Measurements from ENCODE around the gene FAM240A. TPM values are rescaled to one million over a fixed set of nuclear protein-coding genes. Genes with fewer than 3 reads are reported as not detected.

Gene FAM240A
- total and polyA plus RNA-seq, 10 of the 15 experiments (the other 5 are each of a cell fraction or from before 2014, with no cell fraction given) = not detected

- BruUV-seq (replicated peaks) = no TSS peak
- CTCF ChIA-PET = interaction anchor here (0.5 to 0.9 kb wide), 2 partner anchors 8 to 13 kb away, joined by 3 read pairs; no protein-coding TSS in a partner anchor
- H3K36me3 ChIP-seq (ENCODE audit: control insufficient read depth in 2 of 2, insufficient read depth in 2 of 2, low read length in 1 of 2) = no peaks in the 10 kb centered on the region
- no peak for TF ChIP-seq BRCA1 (IDR thresholded peaks at IDR 0.05; ENCODE audit: low read depth, low read length)
- TF ChIP-seq ZBTB11 (CRISPR knock-in tag; IDR thresholded peaks at IDR 0.05) = no peak
- TF ChIP-seq PKNOX1 (IDR thresholded peaks at IDR 0.05) = no peak
- TF ChIP-seq ZNF687 (IDR thresholded peaks at IDR 0.05) = no peak
- no peak for TF ChIP-seq IRF4 (IDR thresholded peaks at IDR 0.05; ENCODE audit: low read depth, low read length)
- TF ChIP-seq FOS (IDR thresholded peaks at IDR 0.05; ENCODE audit: borderline replicate concordance, extremely low read depth, insufficient read length) = no peak
- no peak for TF ChIP-seq SMC3 (IDR thresholded peaks at IDR 0.05; ENCODE audit: borderline replicate concordance, low read length)
- no peak for TF ChIP-seq NR2F1 (conservative IDR thresholded peaks at IDR 0.05)
- TF ChIP-seq SREBF2 (IDR thresholded peaks at IDR 0.05; ENCODE audit: low read length) = no peak
- no peak for TF ChIP-seq WRNIP1 (IDR thresholded peaks at IDR 0.05; ENCODE audit: borderline replicate concordance, low read depth, low read length)
- no peak for TF ChIP-seq NFYA (IDR thresholded peaks at IDR 0.05; ENCODE audit: borderline replicate concordance, low read depth, low read length)
- TF ChIP-seq SMARCA5 (IDR thresholded peaks at IDR 0.05) = no peak
Measured at GRCh38 chr3:46665763-46666452, 53.6 kb downstream of the FAM240A start.

More at GRCh38 chr3:46665763-46666452, 53.6 kb downstream of the FAM240A start:
- SMC1A ChIA-PET (ENCODE audit: uncharacterized antibody, unreplicated experiment) = no interaction called here
- Histone ChIP-seq H2AFZ (ENCODE audit: control insufficient read depth, low read depth, low read length) (no peak overlapping the region), H3K27ac (ENCODE audit: control insufficient read depth, insufficient read depth) (no peak overlapping the region), H3K79me2 (ENCODE audit: control insufficient read depth, insufficient read depth, low read length) (no peaks in the 10 kb centered on the region), H3K4me1 (ENCODE audit: control insufficient read depth, insufficient read depth, low read length) (no peaks in the 10 kb centered on the region), H3K4me2 (ENCODE audit: control insufficient read depth, insufficient read depth) (no peak overlapping the region), H3K27me3 (replicated peaks in 1 of 2; ENCODE audit: control insufficient read depth in 2 of 2, insufficient read depth in 2 of 2, low read length in 1 of 2) (peaks cover 0 to 3% of the 10 kb centered on the region in 2 experiments; a peak in 3 of 4 replicates), H3K9ac (ENCODE audit: control insufficient read depth, insufficient read depth, low read length) (no peak overlapping the region), H3K9me3 (replicated peaks; ENCODE audit: control insufficient read depth, insufficient read depth, low read length) (no peaks in the 10 kb centered on the region), H4K20me1 (ENCODE audit: control insufficient read depth, insufficient read depth) (no peaks in the 10 kb centered on the region; the same call in 1 of the 2 replicates), H3K4me3 (no peak overlapping the region)
- FAIRE-seq = no peak
- POLR2A ChIA-PET = no interaction called here
- ATAC-seq = no peak
- RAD21 ChIA-PET (ENCODE audit: unreplicated experiment) = no interaction called here
- intact Hi-C loops (cut with micrococcal nuclease; ENCODE audit: unreplicated experiment) (no loop called here), in situ Hi-C loops (cut with MboI) (no loop called here)
- DNase-seq (ENCODE audit: low read depth, low spot score) = no peak
- 11% methylated on average over 9 of the region's 9 CpGs for WGBS (ENCODE audit: insufficient coverage, insufficient replicate concordance, low lambda C conversion rate, missing lambda C conversion rate)

All from GM12878 (cell line).